SKM-1 treated with dmso at 0.1 percent for 144 hours (cell line): ENCODE measurements around the gene CNTLN.
"Not testable (repeated sequence)": the region's sequence is repeated elsewhere in the genome, so short reads cannot be mapped to it uniquely, and the experiment has no call there.

Experiments used
- DNase-seq: peaks from one replicate; lab custom pipeline; 2025; ENCODE audit not compliant: unreplicated experiment; lab: John Stamatoyannopoulos, UW

Gene CNTLN

GRCh38 chr9:17171309-17172094, 36.7 kb downstream of the CNTLN start:
- no peak for DNase-seq

DNA sequence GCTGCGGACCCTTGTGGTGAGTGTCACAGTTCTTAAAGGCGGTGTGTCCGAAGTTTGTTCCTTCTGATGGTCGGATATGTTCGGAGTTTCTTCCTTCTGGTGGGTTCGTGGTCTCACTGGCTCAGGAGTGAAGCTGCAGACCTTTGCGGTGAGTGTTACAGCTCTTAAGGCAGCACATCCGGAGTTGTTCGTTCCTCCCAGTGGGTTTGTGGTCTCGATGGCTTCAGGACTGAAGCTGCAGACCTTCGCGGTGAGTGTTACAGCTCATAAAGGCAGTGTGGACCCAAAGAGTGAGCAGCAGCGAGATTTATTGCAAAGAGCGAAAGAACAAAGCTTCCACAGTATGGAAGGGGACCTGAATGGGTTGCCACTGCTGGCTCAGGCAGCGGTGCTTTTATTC, 42.7 kb downstream of the CNTLN start:
- DNase-seq: not testable (repeated sequence)

DNA sequence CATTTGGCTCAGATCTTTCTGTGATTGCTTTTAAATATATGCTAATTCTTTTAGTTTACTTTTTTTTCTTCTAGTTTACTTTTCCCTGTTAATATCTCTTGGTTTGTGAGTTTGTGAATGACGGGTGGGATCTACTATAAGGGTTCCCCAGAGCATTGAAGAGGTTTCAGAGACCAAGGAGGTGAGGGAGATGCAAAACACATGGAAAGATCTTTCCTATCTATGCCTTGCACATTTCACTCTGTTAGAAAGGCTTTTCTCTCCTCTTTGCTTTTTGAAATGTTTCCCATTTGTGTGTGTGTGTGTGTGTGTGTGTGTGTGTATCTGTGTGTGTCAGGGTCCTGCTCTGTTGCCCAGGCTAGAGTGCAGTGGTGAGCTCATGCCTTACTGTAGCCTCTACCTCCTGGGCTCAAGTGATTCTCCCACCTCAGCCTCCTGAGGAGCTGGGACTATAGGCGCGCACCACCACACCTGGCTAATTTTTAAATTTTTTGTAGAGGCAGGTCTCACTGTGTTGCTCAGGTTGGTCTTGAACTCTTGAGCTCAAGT, 50.7 kb downstream of the CNTLN start:
- DNase-seq: no peak

DNA sequence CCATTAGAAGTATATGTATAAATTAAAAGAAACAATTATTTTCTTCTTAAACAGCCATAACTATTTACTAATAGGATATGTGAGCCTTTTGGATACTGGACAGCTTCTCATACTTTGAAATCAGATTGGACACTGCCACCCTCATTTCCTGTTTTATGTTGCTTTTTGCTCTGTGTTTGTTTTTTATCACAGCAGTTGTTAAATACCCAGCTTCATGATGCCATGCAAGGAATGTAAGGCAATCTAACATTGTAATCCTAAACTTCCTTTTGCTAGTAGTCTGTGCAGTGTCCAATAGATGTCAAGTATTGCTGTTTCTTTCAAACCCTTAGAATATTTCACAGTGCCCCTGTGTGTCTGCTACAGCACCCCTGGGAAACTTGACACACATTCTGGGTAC, 56.2 kb downstream of the CNTLN start:
- DNase-seq: no peak

DNA sequence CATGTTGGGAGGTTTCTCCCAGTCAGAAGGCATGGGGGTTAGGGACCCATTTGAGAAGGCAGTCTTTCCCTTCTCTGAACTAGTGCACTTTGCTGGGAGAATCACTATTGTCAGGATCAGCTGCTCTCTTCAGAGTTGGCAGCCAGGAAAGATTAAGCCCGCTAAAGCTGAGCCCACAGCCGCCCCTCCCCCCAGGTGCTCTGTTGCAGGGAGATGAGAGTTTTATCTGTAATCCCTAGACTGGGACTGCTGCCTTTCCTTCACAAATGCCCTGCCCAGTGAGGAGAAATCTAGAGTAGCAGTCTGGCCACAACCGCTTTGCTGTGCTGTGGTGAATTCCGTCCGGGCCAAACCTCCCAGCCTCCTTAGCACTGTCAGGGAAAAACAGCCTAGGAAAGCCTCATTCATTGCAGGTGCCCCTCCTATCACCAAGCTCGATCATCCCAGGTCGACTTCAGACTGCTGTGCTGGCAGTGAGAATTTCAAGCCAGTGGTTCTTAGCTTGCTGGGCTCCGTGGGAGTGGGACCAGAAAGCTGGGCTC, 69.8 kb downstream of the CNTLN start:
- DNase-seq: no peak

GRCh38 chr9:17216011-17216410, 81.2 kb downstream of the CNTLN start:
- DNase-seq: no peak

- DNase-seq: no peak
These were observed 81.8 kb downstream of the CNTLN start for GRCh38 chr9:17216646-17217045.

- no peak for DNase-seq
These were observed 82.4 kb downstream of the CNTLN start for GRCh38 chr9:17217272-17217671.

- no peak for DNase-seq
These were observed 84.4 kb downstream of the CNTLN start for GRCh38 chr9:17219261-17219660.

DNA sequence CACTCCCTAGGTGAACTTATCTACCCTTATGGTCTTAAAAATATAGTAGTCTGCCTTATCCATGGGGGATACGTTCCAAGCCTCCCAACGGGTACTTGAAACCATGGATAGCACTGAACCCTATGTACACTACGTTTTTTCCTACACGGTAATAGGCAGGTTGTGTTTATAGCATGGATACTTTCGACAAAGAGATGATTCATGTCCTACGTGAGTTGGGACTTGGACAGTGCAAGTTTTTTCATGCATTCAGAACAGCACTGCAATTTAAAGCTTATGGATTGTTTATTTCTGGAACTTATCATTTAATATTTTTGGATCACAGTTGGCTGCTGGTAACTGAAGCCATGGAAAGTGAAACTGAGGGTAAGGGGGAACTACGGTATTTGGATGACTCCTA, 88.1 kb downstream of the CNTLN start:
- no peak for DNase-seq

DNA sequence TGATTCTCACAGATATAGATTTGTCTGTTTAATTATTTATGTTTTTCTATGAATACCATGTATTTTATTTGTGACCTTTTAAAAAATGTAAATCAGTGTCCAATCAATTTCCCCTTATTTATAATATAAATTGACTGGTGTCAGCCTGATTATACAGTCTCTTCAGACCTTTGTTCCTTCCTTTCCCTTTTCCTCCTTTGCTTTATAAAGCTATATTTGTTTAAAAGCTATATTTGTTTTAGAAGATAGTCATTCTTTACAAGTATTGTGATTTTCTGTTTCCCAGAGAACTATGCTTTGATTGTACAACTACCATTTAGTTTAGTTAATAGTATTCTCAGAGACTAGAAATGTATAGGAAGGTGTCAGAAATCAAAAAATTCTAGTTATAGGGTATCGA, 90.6 kb downstream of the CNTLN start:
- DNase-seq: no peak

DNA sequence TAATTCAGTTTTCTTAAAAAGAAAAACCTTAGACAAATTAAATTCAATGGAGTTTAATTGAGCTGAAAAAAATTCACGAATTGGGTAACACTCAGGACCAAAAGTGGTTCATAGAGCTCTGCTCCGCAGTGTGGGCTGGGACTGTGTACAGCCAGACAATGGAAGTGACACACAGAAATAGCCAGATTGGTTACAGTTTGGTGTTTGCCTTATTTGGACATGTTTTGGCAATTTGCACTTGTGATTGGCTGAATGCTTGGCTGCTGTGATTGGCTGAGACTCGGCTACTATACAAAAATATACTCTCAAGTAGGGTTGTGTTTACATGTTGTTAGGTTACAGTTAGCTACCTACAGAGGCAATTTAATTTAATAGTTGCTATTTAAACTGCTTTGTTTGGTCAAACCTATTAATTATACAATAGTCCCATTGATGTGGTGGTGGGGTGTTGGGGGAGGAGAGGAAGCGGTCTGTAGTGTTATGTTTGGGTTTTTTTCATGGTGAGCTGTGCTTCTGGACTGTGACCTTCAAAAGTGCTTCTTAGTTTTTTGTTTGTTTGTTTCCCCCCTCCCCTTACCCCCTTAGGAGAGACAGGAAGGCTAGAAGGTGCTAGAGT, 95.2 kb downstream of the CNTLN start:
- DNase-seq: no peak

GRCh38 chr9:17230646-17231045, 95.8 kb downstream of the CNTLN start:
- DNase-seq: no peak

DNA sequence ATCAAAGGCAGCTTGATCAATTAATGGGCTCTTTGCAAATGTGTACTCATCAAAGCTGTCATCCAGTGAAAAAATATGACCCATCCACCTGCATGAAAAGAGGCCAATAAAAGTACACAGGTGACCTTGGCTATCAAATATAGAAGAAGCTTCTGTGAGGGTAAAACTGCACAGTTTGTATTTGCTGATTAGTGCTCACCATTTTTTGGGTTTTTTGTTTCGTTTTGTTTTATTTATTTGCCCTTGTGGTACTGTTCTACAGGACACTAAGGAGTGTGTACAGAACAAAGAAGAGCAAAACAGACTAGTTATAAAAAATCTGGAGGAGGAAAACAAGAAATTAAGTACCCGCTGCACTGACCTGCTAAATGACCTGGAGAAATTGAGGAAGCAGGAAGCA, 101.3 kb downstream of the CNTLN start:
- DNase-seq: no peak

DNA sequence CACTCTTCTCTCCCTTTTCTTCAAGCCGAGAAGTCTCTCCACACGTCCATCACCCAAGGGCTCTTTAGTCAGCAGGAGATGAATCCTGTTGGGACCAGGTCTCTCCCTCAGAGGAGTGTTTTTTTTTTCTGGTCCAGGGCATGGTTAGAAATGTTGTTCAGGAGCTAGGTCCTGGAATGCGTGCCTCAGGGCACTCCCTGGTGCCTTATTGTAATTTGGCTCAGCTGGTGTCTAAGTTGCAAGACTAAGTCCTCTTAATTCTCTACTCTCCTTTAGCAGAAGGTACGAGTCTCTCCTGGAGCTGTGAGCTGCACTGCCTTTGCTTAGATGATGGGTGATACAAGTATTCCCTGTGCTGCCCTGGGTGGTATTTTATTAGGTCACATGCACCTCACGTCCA, 111.9 kb downstream of the CNTLN start:
- no peak for DNase-seq

- no peak for DNase-seq
These were observed 116.3 kb downstream of the CNTLN start for GRCh38 chr9:17251100-17251499.

- DNase-seq: not testable (repeated sequence)
These were observed 133.8 kb downstream of the CNTLN start for GRCh38 chr9:17268531-17269188.

GRCh38 chr9:17269799-17270198, 135.0 kb downstream of the CNTLN start:
- no peak for DNase-seq

DNA sequence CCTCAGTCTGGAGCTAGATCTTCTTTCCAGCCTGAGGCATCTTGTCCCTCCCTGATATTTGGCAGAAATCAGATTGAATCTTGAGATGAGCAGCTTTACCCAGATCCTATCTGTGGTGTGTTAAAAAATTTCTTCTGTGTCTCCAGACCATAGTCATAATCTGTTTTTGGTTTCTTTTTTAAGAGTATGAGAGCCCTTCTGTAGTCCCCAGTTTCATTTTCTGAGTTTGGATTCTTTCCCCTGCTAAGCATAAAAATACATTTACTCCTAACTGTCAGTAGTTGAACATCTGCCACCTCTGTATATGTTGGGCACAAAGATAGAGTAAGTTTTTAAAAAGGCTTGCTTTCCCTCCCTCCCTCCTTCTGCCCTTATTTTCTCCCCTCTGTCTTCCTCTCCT, 137.7 kb downstream of the CNTLN start:
- DNase-seq: no peak

DNA sequence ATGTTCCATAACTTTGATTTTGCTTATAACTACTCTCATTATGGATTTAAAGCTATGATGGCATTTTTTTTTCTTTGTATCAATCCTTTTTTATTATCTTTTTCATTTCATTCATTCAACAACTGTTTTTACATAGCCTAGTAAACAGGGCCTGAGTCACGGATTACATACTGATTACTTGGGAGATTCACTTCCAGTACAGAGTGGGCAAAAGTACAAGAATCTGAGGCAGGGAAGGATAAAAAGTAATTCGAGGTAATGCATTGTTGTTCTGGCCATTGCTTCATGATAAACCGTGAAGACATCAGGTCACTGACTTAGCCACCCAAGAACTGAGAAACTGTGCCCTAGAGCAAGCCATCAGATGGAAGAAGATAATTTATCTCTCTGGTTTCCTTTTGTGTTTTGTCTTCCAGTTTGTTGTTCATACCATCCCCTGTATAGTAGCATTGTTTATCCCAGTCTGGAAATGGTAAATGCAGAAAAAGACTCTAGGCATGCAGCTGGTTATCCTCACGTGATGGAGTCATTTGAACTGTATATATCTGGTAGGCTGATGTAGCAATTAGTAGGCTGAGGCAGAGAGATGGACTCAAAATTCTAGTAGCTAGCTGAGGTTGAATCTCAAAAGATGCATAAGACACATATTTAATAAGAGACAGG, 145.6 kb downstream of the CNTLN start:
- DNase-seq: no peak

- DNase-seq: not testable (repeated sequence)
These were observed 155.8 kb downstream of the CNTLN start for GRCh38 chr9:17290673-17291072.
